Mucosa of descending colon (tissue), 3 donors: ENCODE data around the gene ABCC4. TPM values are rescaled to one million over a fixed set of nuclear protein-coding genes. Genes with fewer than 3 reads are reported as not detected.

ENCODE experiments used
- ATAC-seq: fragments of 200-7000 bp; cut with Tn5 transposase; one replicate; pipeline ENCODE4 v1.9.1; 2020; ENCODE audit warnings: mild to moderate bottlenecking, moderate library complexity
- DNase-seq, 3 donors: peaks; one replicate each; pipeline ENCODE4 v3.0.0-alpha.2; 2020
- H3K36me3 ChIP-seq: fragments of 200-600 bp; one replicate; pipeline ENCODE4 v1.8.0; 2021; ENCODE audit warnings: low read depth, mild to moderate bottlenecking
- H3K4me1 ChIP-seq: fragments of 200-600 bp; one replicate; pipeline ENCODE4 v1.8.0; 2021; ENCODE audit warnings: low read depth, mild to moderate bottlenecking
- H3K4me3 ChIP-seq: fragments of 200-600 bp; one replicate; pipeline ENCODE4 v1.8.0; 2021; ENCODE audit warnings: mild to moderate bottlenecking
- H3K9me3 ChIP-seq: fragments of 200-600 bp; one replicate; pipeline ENCODE4 v1.8.0; 2021; ENCODE audit warnings: mild to moderate bottlenecking
- intact Hi-C, 2 donors: fragments of 100-400 bp; cut with DNase I in 1 of 2; cut with micrococcal nuclease in 1 of 2; formaldehyde crosslinking; loops; one replicate each; pipeline versions ENCODE4 v1.11.0 to v1.11.1; 2022; cut with DNase I, micrococcal nuclease
- total RNA-seq, 3 donors: library from RNA; stranded (reverse); fragmentation: NEBNext Ultra II Directional in 2 of 3; extraction: Animal tissue kit (Norgen Biotek cat#: 25700) in 2 of 3; gene quantifications; one replicate each; pipeline versions ENCODE4 v1.2.1 to v1.2.4, GENCODE V29; 2021 to 2023
- TF ChIP-seq, protein P1 (sequence below): fragments of 200-600 bp; IDR thresholded peaks from one replicate; pipeline ENCODE4 v1.8.0; 2022; ENCODE audit warnings: antibody characterized with exemption, mild to moderate bottlenecking
- donor health status: DM: no; HTN: no; CAD: no; lungs with moderate emphysema.
- donor health status: DM: no; HTN: no; CAD: no.
- donor health status: DM: no; HTN: yes; CAD: no.

ABCC4 gene
- total RNA-seq, 3 donors from 2014 or later: 19.3 to 35.1 (median 30.2) TPM

- Histone ChIP-seq H3K9me3 (no peaks in the 10 kb centered on the region), H3K4me1 (no peaks in the 10 kb centered on the region), H3K36me3 (no peaks in the 10 kb centered on the region), H3K4me3 (no peak overlapping the region)
- intact Hi-C loops: no loop called here
- DNase-seq: no peak
- TF ChIP-seq, protein P1, sequence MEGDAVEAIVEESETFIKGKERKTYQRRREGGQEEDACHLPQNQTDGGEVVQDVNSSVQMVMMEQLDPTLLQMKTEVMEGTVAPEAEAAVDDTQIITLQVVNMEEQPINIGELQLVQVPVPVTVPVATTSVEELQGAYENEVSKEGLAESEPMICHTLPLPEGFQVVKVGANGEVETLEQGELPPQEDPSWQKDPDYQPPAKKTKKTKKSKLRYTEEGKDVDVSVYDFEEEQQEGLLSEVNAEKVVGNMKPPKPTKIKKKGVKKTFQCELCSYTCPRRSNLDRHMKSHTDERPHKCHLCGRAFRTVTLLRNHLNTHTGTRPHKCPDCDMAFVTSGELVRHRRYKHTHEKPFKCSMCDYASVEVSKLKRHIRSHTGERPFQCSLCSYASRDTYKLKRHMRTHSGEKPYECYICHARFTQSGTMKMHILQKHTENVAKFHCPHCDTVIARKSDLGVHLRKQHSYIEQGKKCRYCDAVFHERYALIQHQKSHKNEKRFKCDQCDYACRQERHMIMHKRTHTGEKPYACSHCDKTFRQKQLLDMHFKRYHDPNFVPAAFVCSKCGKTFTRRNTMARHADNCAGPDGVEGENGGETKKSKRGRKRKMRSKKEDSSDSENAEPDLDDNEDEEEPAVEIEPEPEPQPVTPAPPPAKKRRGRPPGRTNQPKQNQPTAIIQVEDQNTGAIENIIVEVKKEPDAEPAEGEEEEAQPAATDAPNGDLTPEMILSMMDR: no peak
- ATAC-seq: no peak
Measured at GRCh38 chr13:94978516-94978915, 322.7 kb downstream of the ABCC4 start.

- H3K9me3 ChIP-seq: no peaks in the 10 kb centered on the region
- DNase-seq: no peak
- H3K36me3 ChIP-seq: no peaks in the 10 kb centered on the region
- TF ChIP-seq, protein P1: no peak
- no peak overlapping the region for H3K4me3 ChIP-seq
- ATAC-seq: no peak
- no peaks in the 10 kb centered on the region for H3K4me1 ChIP-seq
- intact Hi-C loops: no loop called here
Measured at GRCh38 chr13:94974015-94974951, 327.0 kb downstream of the ABCC4 start.

- intact Hi-C loops: no loop called here
- TF ChIP-seq, protein P1: no peak
- Histone ChIP-seq H3K9me3 (no peaks in the 10 kb centered on the region), H3K4me3 (no peak overlapping the region), H3K36me3 (no peaks in the 10 kb centered on the region), H3K4me1 (no peaks in the 10 kb centered on the region)
- DNase-seq: no peak
- no peak for ATAC-seq
Measured at GRCh38 chr13:94972262-94972661, 329.0 kb downstream of the ABCC4 start.
